ENCODE results near the gene FKBP14. TPM values are rescaled to one million over a fixed set of nuclear protein-coding genes. Genes with fewer than 3 reads are reported as not detected.

The FKBP14 gene
- total RNA-seq, 1 experiment from 2014 or later, result 11.5 TPM

Other genes with a start within 250 kb of the FKBP14 start
- gene WIPF3, start 220.2 kb downstream of the FKBP14 start, total RNA-seq (2021), result 11.6 and 11.8 TPM in 2 replicates
- gene SCRN1, start 36.9 kb downstream of the FKBP14 start, total RNA-seq (2021), result 101 and 109 TPM in 2 replicates
- 37.0 and 40.5 TPM in 2 replicates for gene PLEKHA8, start 1.7 kb upstream of the FKBP14 start, total RNA-seq (2021)
- gene MTURN, start 108.3 kb upstream of the FKBP14 start, total RNA-seq (2021), result 3.4 and 5.5 TPM in 2 replicates

Measured in H9 (cell line).